ENCODE measurements around the gene NLRP1. TPM values are rescaled to one million over a fixed set of nuclear protein-coding genes. Genes with fewer than 3 reads are reported as not detected.

The NLRP1 gene
- total RNA-seq, 1 donor from 2014 or later = 14.4 TPM

GRCh38 chr17:5544115-5544514 is 40.2 kb downstream of the NLRP1 start:
- DNase-seq (ENCODE audit: low read depth) = no peak
- Histone ChIP-seq H3K27me3 (ENCODE audit: control insufficient read depth, insufficient read depth, low read length) (no peaks in the 10 kb centered on the region), H3K4me3 (ENCODE audit: low read depth, low read length) (no peak overlapping the region), H3K36me3 (ENCODE audit: control insufficient read depth, insufficient read depth, low read length) (no peaks in the 10 kb centered on the region)
- TF ChIP-seq CTCF (IDR thresholded peaks at IDR 0.05; ENCODE audit: insufficient read depth, low read length, poor library complexity, severe bottlenecking) = no peak

- no peak for TF ChIP-seq CTCF (IDR thresholded peaks at IDR 0.05; ENCODE audit: insufficient read depth, low read length, poor library complexity, severe bottlenecking)
- no peaks in the 10 kb centered on the region for H3K36me3 ChIP-seq (ENCODE audit: control insufficient read depth, insufficient read depth, low read length)
- no peaks in the 10 kb centered on the region for H3K27me3 ChIP-seq (ENCODE audit: control insufficient read depth, insufficient read depth, low read length)
- H3K4me3 ChIP-seq (ENCODE audit: low read depth, low read length) = no peak overlapping the region
- no peak for DNase-seq (ENCODE audit: low read depth)
Observed at GRCh38 chr17:5541610-5542202, 42.6 kb downstream of the NLRP1 start.

GRCh38 chr17:5540321-5540720 is 44.0 kb downstream of the NLRP1 start:
- TF ChIP-seq CTCF (IDR thresholded peaks at IDR 0.05; ENCODE audit: insufficient read depth, low read length, poor library complexity, severe bottlenecking) = no peak
- H3K4me3 ChIP-seq (ENCODE audit: low read depth, low read length) = no peak overlapping the region
- H3K36me3 ChIP-seq (ENCODE audit: control insufficient read depth, insufficient read depth, low read length) = no peaks in the 10 kb centered on the region
- no peak for DNase-seq (ENCODE audit: low read depth)
- no peaks in the 10 kb centered on the region for H3K27me3 ChIP-seq (ENCODE audit: control insufficient read depth, insufficient read depth, low read length)

- no peaks in the 10 kb centered on the region for H3K27me3 ChIP-seq (ENCODE audit: control insufficient read depth, insufficient read depth, low read length)
- H3K4me3 ChIP-seq (ENCODE audit: low read depth, low read length) = no peak overlapping the region
- no peak for TF ChIP-seq CTCF (IDR thresholded peaks at IDR 0.05; ENCODE audit: insufficient read depth, low read length, poor library complexity, severe bottlenecking)
- DNase-seq (ENCODE audit: low read depth) = no peak
- H3K36me3 ChIP-seq (ENCODE audit: control insufficient read depth, insufficient read depth, low read length) = no peaks in the 10 kb centered on the region
Observed at GRCh38 chr17:5539286-5539685, 45.0 kb downstream of the NLRP1 start.

- H3K36me3 ChIP-seq (ENCODE audit: control insufficient read depth, insufficient read depth, low read length) = no peaks in the 10 kb centered on the region
- TF ChIP-seq CTCF (IDR thresholded peaks at IDR 0.05; ENCODE audit: insufficient read depth, low read length, poor library complexity, severe bottlenecking) = no peak
- H3K27me3 ChIP-seq (ENCODE audit: control insufficient read depth, insufficient read depth, low read length) = no peaks in the 10 kb centered on the region
- no peak overlapping the region for H3K4me3 ChIP-seq (ENCODE audit: low read depth, low read length)
- no peak for DNase-seq (ENCODE audit: low read depth)
Observed at GRCh38 chr17:5536866-5537650, 47.3 kb downstream of the NLRP1 start.

Measured in kidney epithelial cell (primary cell).